NCI-H146 treated with DMSO at 0.1 percent for 48 hours (cell line): ENCODE measurements around the gene ARNT2.

Experiments used
- DNase-seq: peaks from one replicate; lab custom pipeline; 2025; ENCODE audit not compliant: unreplicated experiment; lab: John Stamatoyannopoulos, UW

The ARNT2 gene

DNA sequence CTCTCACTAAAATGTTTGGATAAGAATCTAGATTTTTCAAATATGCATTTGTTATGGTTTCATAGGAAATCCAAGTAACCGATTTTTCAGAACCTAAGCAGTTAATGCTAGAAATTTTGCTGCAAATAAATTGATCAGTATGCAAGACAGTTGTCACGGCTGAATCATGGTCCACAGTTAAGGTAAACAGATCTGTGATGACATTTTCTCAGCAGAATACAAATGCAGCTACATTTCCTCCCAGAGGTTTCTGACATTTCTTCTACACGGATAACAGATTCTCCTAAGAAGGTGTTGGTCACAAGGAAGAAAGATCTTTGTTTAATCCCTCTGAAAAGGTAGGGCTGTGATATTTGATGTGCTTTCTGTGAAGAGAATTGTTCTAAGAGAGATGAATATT lies 36.9 kb downstream of the ARNT2 start:
- no peak for DNase-seq

- DNase-seq: no peak
Observed at GRCh38 chr15:80441714-80442113, 37.5 kb downstream of the ARNT2 start.

DNA sequence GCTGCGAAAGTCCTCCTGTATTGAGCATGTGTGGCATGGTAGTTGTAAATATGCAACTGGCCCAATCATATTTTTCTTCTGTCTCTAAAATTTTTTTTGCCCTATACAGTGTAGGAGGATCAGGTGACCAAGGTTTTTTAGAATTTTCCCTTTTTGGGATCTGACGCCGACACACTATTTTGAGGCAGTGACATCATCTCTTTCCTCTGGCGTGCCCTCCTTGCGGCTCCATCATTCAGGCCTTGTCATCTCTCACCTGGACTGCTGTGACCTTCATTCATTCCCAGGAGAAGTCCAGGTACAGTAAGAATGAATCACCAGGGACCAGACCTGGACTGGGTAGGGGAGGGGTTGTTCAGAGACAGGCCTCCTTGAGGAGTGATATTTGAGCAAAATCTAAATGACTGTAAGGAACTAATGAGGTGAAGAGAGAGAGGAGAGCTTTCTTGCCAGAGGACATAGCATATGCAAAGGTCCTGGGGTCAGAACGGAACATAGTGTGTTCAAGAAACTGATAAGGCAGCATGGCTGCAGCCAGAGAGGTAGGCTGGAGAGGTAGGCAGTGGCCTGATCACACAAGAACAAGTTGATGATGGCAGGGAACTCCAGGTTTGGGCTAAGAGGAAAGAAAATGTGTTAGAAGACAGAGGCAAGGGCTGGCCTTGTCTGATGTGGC lies 38.7 kb downstream of the ARNT2 start:
- DNase-seq: no peak

GRCh38 chr15:80444680-80445251 lies 40.6 kb downstream of the ARNT2 start:
- no peak for DNase-seq

GRCh38 chr15:80445300-80446041 lies 41.3 kb downstream of the ARNT2 start:
- no peak for DNase-seq

- peak; percentile 21 for DNase-seq
Observed at GRCh38 chr15:80447077-80447476, 42.9 kb downstream of the ARNT2 start.

DNA sequence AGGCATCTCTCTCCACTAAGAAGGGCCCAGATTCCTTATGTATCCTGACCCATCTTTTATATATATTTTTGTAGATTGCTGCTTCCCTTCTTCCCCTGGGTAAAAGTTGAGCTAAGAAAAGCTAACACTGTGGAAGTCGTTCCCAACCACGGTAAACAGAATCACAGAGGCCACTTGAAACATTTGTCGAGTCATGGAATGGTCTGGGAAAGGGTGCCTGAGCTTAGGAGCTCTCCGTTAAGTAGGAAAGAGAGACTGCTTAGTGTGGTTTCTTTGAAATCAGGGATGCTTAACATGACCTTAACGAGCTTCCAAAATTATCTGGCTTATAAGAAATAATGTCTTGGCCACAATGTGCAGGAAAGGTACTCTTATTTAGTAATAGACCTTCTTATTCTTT lies 45.6 kb downstream of the ARNT2 start:
- DNase-seq: no peak

DNA sequence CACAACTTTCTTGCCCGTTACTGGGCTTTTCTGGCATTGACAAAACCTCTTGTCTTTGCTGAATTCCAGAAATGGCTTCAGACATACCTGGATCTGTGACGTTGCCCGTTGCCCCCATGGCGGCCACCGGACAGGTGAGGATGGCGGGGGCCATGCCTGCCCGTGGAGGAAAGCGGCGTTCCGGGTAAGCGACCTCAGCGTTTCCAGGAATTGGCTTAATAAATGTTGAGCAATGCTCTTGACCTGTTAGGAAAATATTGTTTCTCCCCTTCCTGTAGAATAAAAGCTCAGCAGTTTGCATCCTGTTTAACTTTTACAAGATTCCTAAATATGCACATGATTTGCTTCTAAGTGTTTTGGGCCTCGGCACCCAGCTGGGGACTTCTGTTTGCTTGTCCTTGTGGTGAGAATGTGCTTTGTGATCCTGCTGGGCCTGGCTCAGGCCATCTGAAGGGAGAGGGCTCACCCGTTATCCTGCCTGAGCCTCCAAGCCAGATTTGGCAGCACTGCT lies 46.7 kb downstream of the ARNT2 start:
- DNase-seq: no peak

GRCh38 chr15:80452166-80452565 lies 48.0 kb downstream of the ARNT2 start:
- DNase-seq: peak; percentile 33

GRCh38 chr15:80455051-80455648 lies 51.0 kb downstream of the ARNT2 start:
- no peak for DNase-seq

- peak; percentile 46 for DNase-seq
Observed at GRCh38 chr15:80455668-80456442, 51.7 kb downstream of the ARNT2 start.

DNA sequence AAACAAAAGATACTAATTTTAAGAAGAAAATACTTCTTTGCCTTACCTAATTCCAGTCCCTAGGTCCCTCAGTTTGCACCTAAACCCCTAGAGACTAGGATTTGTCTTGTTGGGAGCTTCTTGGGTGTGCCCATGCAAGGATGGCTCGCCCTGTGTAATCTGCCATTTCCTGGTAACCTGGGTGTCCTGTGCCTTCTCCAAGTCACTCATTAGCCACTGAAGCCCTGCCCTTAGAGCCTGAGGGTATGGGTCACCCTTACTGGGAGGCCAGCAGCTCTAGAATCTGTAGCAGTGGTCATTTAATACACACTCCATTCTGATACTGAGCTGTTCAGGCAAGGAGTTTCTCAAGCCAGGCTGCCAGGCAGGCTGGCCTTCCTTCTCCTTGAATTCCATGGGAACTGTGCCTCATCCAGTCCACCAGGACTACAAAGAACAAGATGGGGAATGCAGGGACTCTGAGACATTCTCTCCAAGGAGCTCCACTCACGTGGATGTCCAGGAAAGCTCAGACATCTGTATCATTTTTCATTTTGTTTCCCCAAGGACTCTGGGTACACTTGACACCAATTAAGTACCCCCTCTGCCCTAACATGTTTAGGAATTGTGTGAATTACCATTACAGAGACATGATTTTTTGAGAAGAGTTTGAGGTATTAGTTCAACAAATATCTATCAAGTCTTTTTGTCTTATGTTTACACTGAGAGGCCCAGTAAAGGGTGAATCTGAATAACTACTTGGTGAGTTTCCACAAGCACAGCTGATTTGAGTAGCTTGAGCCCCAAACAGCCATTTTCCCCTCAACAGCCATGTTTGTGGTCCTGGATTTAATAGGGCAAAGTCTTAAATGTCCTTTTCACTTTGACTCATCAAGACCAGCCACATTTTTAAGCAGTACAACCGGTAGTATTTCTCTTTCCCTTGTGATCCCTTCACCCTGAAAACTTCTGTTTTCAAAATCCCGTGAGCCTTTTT lies 52.6 kb downstream of the ARNT2 start:
- no peak for DNase-seq

- DNase-seq: no peak
Observed at GRCh38 chr15:80457896-80458295, 53.7 kb downstream of the ARNT2 start.

GRCh38 chr15:80458580-80458979 lies 54.4 kb downstream of the ARNT2 start:
- DNase-seq: no peak

GRCh38 chr15:80459380-80459779 lies 55.2 kb downstream of the ARNT2 start:
- no peak for DNase-seq

- no peak for DNase-seq
Observed at GRCh38 chr15:80459818-80460217, 55.6 kb downstream of the ARNT2 start.

GRCh38 chr15:80461356-80462095 lies 57.3 kb downstream of the ARNT2 start:
- no peak for DNase-seq

GRCh38 chr15:80462111-80462510 lies 57.9 kb downstream of the ARNT2 start:
- no peak for DNase-seq
